Stomach (tissue), 4 donors: ENCODE data around the gene POLE.

Experiments
- EP300 ChIP-seq: sonication (generic); formaldehyde crosslinking; IDR thresholded peaks from one replicate; pipeline ENCODE4 v1.6.1; 2017; ENCODE audit warnings: antibody characterized with exemption
- POLR2A ChIP-seq, 4 donors: fragments of 450-650 bp; IDR thresholded peaks; one replicate each; pipeline ENCODE4 v1.6.1; 2016; ENCODE audit warnings: antibody characterized with exemption in 4 of 4, control low read depth in 2 of 4, mild to moderate bottlenecking in 1 of 4, moderate library complexity in 1 of 4
- POLR2AphosphoS5 ChIP-seq, 3 donors: sonication (generic); formaldehyde crosslinking; IDR thresholded peaks; one replicate each; pipeline ENCODE4 v1.6.1; 2016; ENCODE audit warnings: antibody characterized with exemption in 3 of 3
- TF ChIP-seq, protein P1 (sequence below), 7 experiments: fragments of 450-650 bp in 4 of 7; fragments of 200-600 bp in 3 of 7; sonication (generic) in 3 of 7; IDR thresholded peaks; one replicate each; pipeline ENCODE4 v1.5.1; 2016 to 2019; ENCODE audit warnings: antibody characterized with exemption in 7 of 7, control low read depth in 2 of 7, mild to moderate bottlenecking in 1 of 7

DNA sequence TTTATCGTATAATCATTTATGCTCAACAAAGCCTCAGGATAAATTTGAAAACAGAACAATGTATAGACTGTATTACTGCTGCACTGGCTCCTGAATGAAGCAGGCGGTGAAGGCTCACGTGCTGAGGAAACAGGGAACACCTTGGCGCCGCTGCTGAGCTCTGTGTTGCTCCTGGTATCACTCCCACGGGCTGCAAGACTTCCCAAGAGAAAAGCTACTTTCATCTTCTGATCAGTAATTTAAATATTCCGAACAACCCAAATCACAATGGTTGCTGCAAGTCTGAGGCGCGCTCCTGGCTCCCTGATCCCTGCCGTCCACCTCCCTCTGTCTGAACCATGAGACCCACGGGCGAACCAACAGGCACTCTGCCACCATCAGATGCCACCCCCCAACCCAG, 39.2 kb upstream of the POLE start:
- TF ChIP-seq POLR2AphosphoS5 (IDR thresholded peaks at IDR 0.05), result no peak
- TF ChIP-seq, protein P1, sequence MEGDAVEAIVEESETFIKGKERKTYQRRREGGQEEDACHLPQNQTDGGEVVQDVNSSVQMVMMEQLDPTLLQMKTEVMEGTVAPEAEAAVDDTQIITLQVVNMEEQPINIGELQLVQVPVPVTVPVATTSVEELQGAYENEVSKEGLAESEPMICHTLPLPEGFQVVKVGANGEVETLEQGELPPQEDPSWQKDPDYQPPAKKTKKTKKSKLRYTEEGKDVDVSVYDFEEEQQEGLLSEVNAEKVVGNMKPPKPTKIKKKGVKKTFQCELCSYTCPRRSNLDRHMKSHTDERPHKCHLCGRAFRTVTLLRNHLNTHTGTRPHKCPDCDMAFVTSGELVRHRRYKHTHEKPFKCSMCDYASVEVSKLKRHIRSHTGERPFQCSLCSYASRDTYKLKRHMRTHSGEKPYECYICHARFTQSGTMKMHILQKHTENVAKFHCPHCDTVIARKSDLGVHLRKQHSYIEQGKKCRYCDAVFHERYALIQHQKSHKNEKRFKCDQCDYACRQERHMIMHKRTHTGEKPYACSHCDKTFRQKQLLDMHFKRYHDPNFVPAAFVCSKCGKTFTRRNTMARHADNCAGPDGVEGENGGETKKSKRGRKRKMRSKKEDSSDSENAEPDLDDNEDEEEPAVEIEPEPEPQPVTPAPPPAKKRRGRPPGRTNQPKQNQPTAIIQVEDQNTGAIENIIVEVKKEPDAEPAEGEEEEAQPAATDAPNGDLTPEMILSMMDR (IDR thresholded peaks at IDR 0.05), result no peak
- no peak for TF ChIP-seq EP300
- no peak for TF ChIP-seq POLR2A (IDR thresholded peaks at IDR 0.05)
